NCI-H446 treated with DMSO at 0.1 percent for 48 hours (cell line): ENCODE results near the gene PTPRN2.
"Not testable (repeated sequence)": the region's sequence is repeated elsewhere in the genome, so short reads cannot be mapped to it uniquely, and the experiment has no call there.

ENCODE experiments used
- DNase-seq: peaks from one replicate; lab custom pipeline; 2025; lab: John Stamatoyannopoulos, UW

Gene PTPRN2

GRCh38 chr7:157795199-157795598, 792.4 kb downstream of the PTPRN2 start:
- no peak for DNase-seq

- no peak for DNase-seq
Measured at GRCh38 chr7:157794746-157795065, 792.9 kb downstream of the PTPRN2 start.

GRCh38 chr7:157793973-157794745, 793.5 kb downstream of the PTPRN2 start:
- no peak for DNase-seq

- no peak for DNase-seq
Measured at GRCh38 chr7:157793087-157793353, 794.6 kb downstream of the PTPRN2 start.

GRCh38 chr7:157792241-157793086, 795.2 kb downstream of the PTPRN2 start:
- DNase-seq = no peak

GRCh38 chr7:157791666-157792065, 796.0 kb downstream of the PTPRN2 start:
- DNase-seq = no peak

GRCh38 chr7:157791261-157791660, 796.4 kb downstream of the PTPRN2 start:
- no peak for DNase-seq

- DNase-seq = no peak
Measured at GRCh38 chr7:157789942-157790341, 797.7 kb downstream of the PTPRN2 start.

- no peak for DNase-seq
Measured at GRCh38 chr7:157789094-157789493, 798.5 kb downstream of the PTPRN2 start.

- no peak for DNase-seq
Measured at GRCh38 chr7:157788573-157788972, 799.0 kb downstream of the PTPRN2 start.

GRCh38 chr7:157787275-157787701, 800.3 kb downstream of the PTPRN2 start:
- no peak for DNase-seq

GRCh38 chr7:157786375-157787274, 801.0 kb downstream of the PTPRN2 start:
- no peak for DNase-seq

GRCh38 chr7:157785486-157786186, 802.0 kb downstream of the PTPRN2 start:
- no peak for DNase-seq

- no peak for DNase-seq
Measured at GRCh38 chr7:157784979-157785441, 802.6 kb downstream of the PTPRN2 start.

GRCh38 chr7:157784041-157784835, 803.4 kb downstream of the PTPRN2 start:
- DNase-seq = no peak

- no peak for DNase-seq
Measured at GRCh38 chr7:157782041-157782440, 805.6 kb downstream of the PTPRN2 start.

GRCh38 chr7:157780721-157781120, 806.9 kb downstream of the PTPRN2 start:
- no peak for DNase-seq

GRCh38 chr7:157780312-157780711, 807.3 kb downstream of the PTPRN2 start:
- DNase-seq = no peak

GRCh38 chr7:157779206-157779605, 808.4 kb downstream of the PTPRN2 start:
- DNase-seq = no peak

- not testable (repeated sequence) for DNase-seq
Measured at GRCh38 chr7:157777194-157777762, 810.3 kb downstream of the PTPRN2 start.
